Measurements from ENCODE around the gene TSC2.

TSC2 gene

DNA sequence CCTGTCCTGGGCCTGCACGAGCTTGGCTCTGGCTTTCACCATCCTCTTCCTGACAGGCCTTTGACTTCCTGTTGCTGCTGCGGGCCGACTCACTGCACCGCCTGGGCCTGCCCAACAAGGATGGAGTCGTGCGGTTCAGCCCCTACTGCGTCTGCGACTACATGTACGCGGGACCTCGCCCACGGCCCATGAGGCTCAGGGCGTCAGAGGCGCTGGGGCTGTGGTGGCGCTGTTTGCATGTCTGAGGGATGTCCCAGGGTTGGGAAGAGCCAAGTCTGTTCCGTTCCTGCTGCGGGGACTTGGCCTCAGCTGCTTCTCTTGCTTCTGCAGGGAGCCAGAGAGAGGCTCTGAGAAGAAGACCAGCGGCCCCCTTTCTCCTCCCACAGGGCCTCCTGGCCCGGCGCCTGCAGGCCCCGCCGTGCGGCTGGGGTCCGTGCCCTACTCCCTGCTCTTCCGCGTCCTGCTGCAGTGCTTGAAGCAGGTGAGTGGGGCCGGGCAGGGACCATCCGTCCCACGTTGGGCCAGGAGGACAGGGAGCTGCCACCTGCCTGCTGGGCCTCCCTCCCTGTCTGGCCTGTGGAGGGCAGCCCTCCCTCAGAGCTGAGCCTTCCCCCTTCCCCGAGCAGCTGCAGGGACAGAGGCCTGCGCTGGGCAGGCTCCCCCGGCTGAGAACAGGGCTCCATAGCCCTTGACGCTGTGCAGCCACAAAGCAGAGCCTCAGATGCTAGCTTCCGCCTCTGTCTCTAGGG is 23.8 kb downstream of the TSC2 start:
- no peak for DNase-seq

- DNase-seq: no peak
Measured at GRCh38 chr16:2072926-2073325, 25.1 kb downstream of the TSC2 start.

DNA sequence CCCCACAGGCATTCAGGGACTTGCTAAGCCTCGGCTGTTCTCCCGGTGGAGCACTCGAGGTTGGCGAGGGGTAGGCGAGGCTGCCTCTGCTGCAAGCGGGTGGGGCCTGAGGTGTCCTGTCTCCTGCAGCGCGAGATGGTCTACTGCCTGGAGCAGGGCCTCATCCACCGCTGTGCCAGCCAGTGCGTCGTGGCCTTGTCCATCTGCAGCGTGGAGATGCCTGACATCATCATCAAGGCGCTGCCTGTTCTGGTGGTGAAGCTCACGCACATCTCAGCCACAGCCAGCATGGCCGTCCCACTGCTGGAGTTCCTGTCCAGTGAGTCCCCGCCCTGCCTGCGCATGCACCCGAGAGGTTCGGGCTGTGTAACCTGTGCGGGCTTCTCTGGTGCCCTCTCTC is 26.3 kb downstream of the TSC2 start:
- DNase-seq: no peak

GRCh38 chr16:2075631-2076030 is 27.8 kb downstream of the TSC2 start:
- DNase-seq: no peak

DNA sequence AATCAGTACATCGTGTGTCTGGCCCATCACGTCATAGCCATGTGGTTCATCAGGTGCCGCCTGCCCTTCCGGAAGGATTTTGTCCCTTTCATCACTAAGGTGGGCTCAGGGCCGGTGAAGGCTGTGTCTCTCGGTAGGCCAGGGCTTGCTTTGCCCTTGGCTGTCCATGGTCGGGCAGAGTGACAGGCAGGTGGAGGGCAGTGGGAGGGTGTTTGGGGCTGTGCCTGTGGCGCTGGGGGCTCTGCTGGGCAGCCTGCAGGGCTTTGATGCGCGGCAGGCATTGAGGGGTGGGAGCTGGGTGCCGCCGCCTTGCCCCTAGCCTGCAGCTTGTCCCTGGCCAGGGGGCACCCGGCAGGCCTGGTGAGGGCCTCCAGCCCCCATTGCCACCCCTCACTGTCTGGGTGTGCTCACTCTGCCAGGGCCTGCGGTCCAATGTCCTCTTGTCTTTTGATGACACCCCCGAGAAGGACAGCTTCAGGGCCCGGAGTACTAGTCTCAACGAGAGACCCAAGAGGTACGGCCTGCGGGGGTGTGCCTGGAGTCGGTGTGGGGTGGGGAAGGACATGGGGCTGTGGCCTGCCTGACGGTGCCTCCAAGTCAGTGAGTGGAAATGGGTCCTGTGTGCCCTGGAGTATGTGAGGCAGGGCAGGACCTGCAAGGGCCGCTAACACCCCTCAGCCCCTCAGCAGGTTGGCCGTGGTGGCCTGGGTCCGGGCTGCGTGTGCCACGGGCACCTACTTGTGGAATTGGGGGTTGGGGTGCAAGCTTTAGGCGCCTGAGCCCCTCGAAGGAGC is 28.5 kb downstream of the TSC2 start:
- no peak for DNase-seq

GRCh38 chr16:2077016-2077415 is 29.2 kb downstream of the TSC2 start:
- no peak for DNase-seq

GRCh38 chr16:2077696-2078095 is 29.9 kb downstream of the TSC2 start:
- DNase-seq: no peak

DNA sequence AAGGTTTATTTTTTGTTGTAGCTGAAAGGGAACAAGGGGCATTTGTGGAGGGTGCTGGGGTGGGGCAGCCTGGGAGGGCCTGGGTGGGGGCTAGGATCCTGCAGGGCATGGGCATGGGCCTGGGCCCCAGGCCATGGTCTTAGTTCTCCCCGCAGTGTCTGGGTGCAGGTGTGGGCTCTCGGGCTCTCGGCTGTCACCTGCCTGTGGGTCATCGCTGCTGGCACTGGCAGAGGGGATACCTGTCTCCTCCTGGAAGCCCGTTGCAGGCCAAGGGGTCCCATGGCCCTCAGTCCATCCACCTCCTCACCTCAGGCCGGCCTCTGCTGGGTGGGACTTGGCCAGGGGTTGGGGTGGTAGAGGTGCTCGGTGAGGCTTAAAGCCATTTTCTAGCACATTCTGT is 30.3 kb downstream of the TSC2 start:
- DNase-seq: no peak

DNA sequence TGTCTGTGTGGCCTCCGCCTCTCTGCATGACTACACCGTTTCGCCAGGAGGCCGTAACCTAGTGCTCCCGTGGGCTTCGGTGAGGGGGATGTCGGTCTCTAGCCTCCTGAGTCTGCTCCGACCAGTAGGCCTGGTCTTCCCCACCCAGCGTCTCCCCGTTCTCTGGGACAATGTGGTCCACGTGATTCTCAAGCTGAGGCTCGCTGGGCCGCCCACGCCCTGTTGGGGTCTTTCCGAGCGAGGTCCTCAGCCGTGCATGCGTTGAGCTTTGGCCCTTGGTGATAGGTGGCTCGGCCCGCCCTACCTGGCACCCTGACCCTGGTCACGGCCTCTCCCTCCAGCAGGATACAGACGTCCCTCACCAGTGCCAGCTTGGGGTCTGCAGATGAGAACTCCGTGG is 30.9 kb downstream of the TSC2 start:
- no peak for DNase-seq

GRCh38 chr16:2079311-2079800 is 31.6 kb downstream of the TSC2 start:
- DNase-seq: no peak

- DNase-seq: no peak
Measured at GRCh38 chr16:2079991-2080390, 32.2 kb downstream of the TSC2 start.

GRCh38 chr16:2081201-2082084 is 33.7 kb downstream of the TSC2 start:
- no peak for DNase-seq

GRCh38 chr16:2082171-2082982 is 34.6 kb downstream of the TSC2 start:
- DNase-seq: no peak

DNA sequence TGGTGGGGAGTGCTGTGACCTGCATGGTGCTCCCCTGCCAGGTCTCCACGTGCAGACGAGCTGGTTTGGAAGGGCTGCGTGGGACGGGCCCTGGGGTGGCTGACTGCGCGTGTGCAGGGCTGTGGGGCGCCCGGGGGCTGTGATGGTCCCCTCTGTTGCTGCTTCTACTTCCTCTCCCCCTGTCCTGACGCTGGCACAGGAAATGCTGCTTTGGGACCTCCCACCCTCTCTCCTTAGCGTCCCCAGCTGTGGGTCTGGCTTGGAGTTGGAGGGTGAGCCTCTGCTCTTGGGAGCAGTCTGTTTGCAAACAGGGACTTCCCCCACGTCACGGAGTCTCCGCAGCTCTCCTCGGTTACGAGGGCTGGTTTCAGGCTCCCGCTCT is 35.2 kb downstream of the TSC2 start:
- no peak for DNase-seq

DNA sequence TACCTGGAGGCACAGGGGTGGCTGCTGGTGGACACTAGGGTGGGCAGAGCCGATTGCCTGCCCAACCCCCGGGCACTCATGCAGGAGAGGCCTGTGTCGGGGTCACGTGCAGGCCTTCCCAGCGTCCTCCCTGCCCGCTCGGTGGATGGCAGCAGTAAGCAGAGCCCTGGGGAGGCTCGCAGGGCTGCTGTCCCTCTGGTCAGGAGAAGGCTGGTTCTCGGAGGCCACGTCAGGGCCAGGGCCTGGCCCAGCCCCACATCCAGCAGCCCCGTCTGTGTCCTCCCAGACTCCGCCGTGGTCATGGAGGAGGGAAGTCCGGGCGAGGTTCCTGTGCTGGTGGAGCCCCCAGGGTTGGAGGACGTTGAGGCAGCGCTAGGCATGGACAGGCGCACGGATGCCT is 35.6 kb downstream of the TSC2 start:
- no peak for DNase-seq

DNA sequence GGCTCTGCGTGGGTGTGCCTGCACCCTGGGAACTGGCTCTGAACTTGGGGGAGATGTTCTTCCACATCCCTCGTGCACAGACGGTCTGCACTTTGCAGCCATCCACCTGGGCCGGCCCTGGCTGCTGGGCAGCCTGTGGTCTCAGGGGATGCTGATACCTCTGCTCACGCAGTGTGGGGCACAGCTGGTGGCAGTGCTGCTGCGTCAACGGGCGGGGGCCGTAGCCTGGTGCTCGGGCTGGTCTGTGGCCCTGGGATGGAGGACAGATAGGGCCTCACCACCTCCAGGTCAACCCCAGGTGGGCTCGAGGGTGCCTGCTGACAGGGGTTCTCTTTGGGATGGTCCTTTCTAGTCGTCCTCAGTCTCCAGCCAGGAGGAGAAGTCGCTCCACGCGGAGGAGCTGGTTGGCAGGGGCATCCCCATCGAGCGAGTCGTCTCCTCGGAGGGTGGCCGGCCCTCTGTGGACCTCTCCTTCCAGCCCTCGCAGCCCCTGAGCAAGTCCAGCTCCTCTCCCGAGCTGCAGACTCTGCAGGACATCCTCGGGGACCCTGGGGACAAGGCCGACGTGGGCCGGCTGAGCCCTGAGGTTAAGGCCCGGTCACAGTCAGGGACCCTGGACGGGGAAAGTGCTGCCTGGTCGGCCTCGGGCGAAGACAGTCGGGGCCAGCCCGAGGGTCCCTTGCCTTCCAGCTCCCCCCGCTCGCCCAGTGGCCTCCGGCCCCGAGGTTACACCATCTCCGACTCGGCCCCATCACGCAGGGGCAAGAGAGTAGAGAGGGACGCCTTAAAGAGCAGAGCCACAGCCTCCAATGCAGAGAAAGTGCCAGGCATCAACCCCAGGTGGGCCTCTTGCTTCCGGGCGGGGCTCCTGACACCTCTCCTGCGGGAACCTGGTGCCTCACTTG is 36.3 kb downstream of the TSC2 start:
- DNase-seq: no peak

DNA sequence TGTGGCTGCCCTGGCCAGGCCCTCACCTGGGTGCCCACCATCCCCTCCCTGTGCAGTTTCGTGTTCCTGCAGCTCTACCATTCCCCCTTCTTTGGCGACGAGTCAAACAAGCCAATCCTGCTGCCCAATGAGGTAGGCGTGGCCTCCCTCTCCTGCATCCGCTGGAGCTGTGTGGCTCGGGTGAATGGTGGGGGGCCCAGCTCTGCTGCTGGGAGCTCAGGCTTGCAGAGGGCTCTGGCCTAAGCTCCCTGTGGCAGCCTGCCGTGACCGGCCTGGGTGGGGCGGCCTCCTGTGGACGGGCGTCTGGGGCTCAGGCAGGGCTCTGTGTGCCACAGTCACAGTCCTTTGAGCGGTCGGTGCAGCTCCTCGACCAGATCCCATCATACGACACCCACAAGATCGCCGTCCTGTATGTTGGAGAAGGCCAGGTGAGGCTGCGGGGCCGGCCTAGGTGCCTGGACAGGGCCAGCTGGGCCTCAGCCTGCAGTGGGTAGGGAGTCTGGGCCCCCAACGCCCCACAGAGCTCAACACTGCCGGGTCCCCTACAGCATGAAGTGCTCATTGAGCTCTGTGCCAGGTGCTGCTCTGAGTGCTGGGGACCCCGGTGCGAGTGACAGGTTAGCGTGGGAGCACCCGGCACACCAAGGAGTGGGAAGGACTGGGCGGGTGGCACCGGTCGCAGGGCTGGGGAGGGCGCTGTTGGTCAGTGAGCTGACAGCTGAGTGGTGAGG is 37.3 kb downstream of the TSC2 start:
- DNase-seq: no peak

- DNase-seq: no peak
Measured at GRCh38 chr16:2085669-2086068, 37.9 kb downstream of the TSC2 start.

DNA sequence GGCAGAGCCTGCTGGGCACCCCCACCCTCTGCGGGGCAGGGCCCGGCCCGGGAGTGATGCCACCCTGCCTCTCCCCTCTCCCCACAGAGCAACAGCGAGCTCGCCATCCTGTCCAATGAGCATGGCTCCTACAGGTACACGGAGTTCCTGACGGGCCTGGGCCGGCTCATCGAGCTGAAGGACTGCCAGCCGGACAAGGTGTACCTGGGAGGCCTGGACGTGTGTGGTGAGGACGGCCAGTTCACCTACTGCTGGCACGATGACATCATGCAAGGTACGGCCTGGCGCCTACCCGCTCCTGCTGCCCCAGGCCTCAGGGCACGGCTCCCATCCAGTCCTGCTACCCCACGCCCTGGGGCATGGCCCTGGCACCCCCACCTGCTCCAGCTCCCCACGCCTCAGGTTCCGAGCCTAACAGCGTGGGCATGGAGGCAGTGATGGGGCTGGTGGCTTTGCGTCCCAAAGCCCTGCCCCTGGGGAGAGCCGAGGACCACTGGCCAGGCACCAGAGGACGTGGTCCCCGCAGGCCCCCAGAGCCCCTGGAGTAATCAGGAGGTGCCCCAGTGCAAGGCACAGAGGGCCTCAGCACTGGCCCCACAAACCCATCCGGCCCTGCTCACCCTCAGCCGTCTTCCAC is 38.4 kb downstream of the TSC2 start:
- DNase-seq: no peak
